Liver (tissue), 9 donors: ENCODE results near the gene ITPK1. TPM values are rescaled to one million over a fixed set of nuclear protein-coding genes. Genes with fewer than 3 reads are reported as not detected.

Source experiments
- DNase-seq: peaks from one replicate; pipeline ENCODE4 v3.0.0-alpha.2; 2017; ENCODE audit warnings: low spot score
- H3K27ac ChIP-seq, 2 donors: one replicate each; pipeline ENCODE4 v1.7.0; 2013; ENCODE audit warnings: inconsistent platforms in 2 of 2, low read length in 2 of 2, control low read depth in 1 of 2, low read depth in 1 of 2, mild to moderate bottlenecking in 1 of 2
- H3K27me3 ChIP-seq, 4 donors: one replicate each; pipeline versions ENCODE4 v1.6.1 to v1.7.0; 2013; ENCODE audit warnings: low read length in 3 of 4, inconsistent platforms in 1 of 4, mild to moderate bottlenecking in 1 of 4, moderate library complexity in 1 of 4; ENCODE audit not compliant: control insufficient read depth in 4 of 4, insufficient read depth in 4 of 4
- H3K36me3 ChIP-seq, 4 donors: one replicate each; pipeline versions ENCODE4 v1.6.1 to v1.7.0; 2013; ENCODE audit warnings: low read length in 3 of 4, mild to moderate bottlenecking in 3 of 4, low read depth in 1 of 4, moderate library complexity in 1 of 4; ENCODE audit not compliant: control insufficient read depth in 4 of 4, insufficient read depth in 3 of 4
- H3K4me1 ChIP-seq, 4 donors: one replicate each; pipeline versions ENCODE4 v1.6.1 to v1.7.0; 2013; ENCODE audit warnings: low read length in 3 of 4, mild to moderate bottlenecking in 3 of 4, moderate library complexity in 1 of 4; ENCODE audit not compliant: control insufficient read depth in 4 of 4, insufficient read depth in 4 of 4
- H3K4me3 ChIP-seq, 3 donors: one replicate each; pipeline versions ENCODE4 v1.6.1 to v1.7.0; 2013; ENCODE audit warnings: low read length in 3 of 3, control low read depth in 1 of 3, low read depth in 1 of 3, mild to moderate bottlenecking in 1 of 3
- H3K9ac ChIP-seq, 2 donors: one replicate each; pipeline ENCODE4 v1.7.0; 2013; ENCODE audit warnings: low read length in 2 of 2, mild to moderate bottlenecking in 2 of 2, moderate library complexity in 2 of 2, control low read depth in 1 of 2, low read depth in 1 of 2
- H3K9me3 ChIP-seq, 4 donors: one replicate each; pipeline versions ENCODE4 v1.6.1 to v1.7.0; 2013; ENCODE audit warnings: low read length in 3 of 4; ENCODE audit not compliant: control insufficient read depth in 4 of 4
- ATF3 ChIP-seq: IDR thresholded peaks from 2 replicates; pipeline ENCODE4 v1.6.1; 2016; ENCODE audit warnings: antibody characterized with exemption
- CTCF ChIP-seq: fragments of 150-350 bp; IDR thresholded peaks from 2 replicates; pipeline ENCODE4 v1.5.1; 2017; ENCODE audit warnings: improper control_type of control experiment, low read depth, low read length; ENCODE audit not compliant: missing input control
- FOXA1 ChIP-seq: IDR thresholded peaks from 2 replicates; pipeline ENCODE4 v1.6.1; 2016; ENCODE audit warnings: antibody characterized with exemption
- FOXA2 ChIP-seq: IDR thresholded peaks from 2 replicates; pipeline ENCODE4 v1.6.1; 2016; ENCODE audit warnings: antibody characterized with exemption
- GABPA ChIP-seq, 2 donors: IDR thresholded peaks in 1 of 2; conservative IDR thresholded peaks in 1 of 2; 2 replicates each; pipeline ENCODE4 v1.6.1; 2016; ENCODE audit warnings: antibody characterized with exemption in 2 of 2, mild to moderate bottlenecking in 1 of 2, moderate library complexity in 1 of 2
- HNF4A ChIP-seq, 2 donors: conservative IDR thresholded peaks; 2 replicates each; pipeline ENCODE4 v1.6.1; 2016; ENCODE audit warnings: antibody characterized with exemption in 2 of 2, mild to moderate bottlenecking in 2 of 2
- HNF4G ChIP-seq: IDR thresholded peaks from 2 replicates; pipeline ENCODE4 v1.6.1; 2016; ENCODE audit warnings: antibody characterized with exemption
- JUND ChIP-seq, 2 donors: IDR thresholded peaks; 2 replicates each; pipeline ENCODE4 v1.6.1; 2016; ENCODE audit warnings: antibody characterized with exemption in 2 of 2
- MAX ChIP-seq: IDR thresholded peaks from 2 replicates; pipeline ENCODE4 v1.6.1; 2016; ENCODE audit warnings: antibody characterized with exemption
- RAD21 ChIP-seq, 2 donors: IDR thresholded peaks; 2 replicates each; pipeline ENCODE4 v1.6.1; 2016; ENCODE audit warnings: antibody characterized with exemption in 2 of 2, mild to moderate bottlenecking in 2 of 2
- REST ChIP-seq: IDR thresholded peaks from 2 replicates; pipeline ENCODE4 v1.6.1; 2016; ENCODE audit warnings: antibody characterized with exemption, mild to moderate bottlenecking
- RXRA ChIP-seq, 2 donors: IDR thresholded peaks; 2 replicates each; pipeline ENCODE4 v1.6.1; 2017 to 2018; ENCODE audit warnings: antibody characterized with exemption in 2 of 2, mild to moderate bottlenecking in 1 of 2
- SP1 ChIP-seq: IDR thresholded peaks from 2 replicates; pipeline ENCODE4 v1.6.1; 2018; ENCODE audit warnings: antibody characterized with exemption, mild to moderate bottlenecking
- TAF1 ChIP-seq: conservative IDR thresholded peaks from 2 replicates; pipeline ENCODE4 v1.6.1; 2016; ENCODE audit warnings: antibody characterized with exemption, mild to moderate bottlenecking
- YY1 ChIP-seq: IDR thresholded peaks from 2 replicates; pipeline ENCODE4 v1.6.1; 2016; ENCODE audit warnings: antibody characterized with exemption, mild to moderate bottlenecking
- ZBTB33 ChIP-seq: IDR thresholded peaks from 2 replicates; pipeline ENCODE4 v1.6.1; 2016; ENCODE audit warnings: antibody characterized with exemption
- WGBS: extraction: QIAGEN DNeasy Blood & Tissue Kit; methylation state at CpG from one replicate; pipeline ENCODE4 v1.1.7; 2013; 5-methylcytosine and 5-hydroxymethylcytosine counted together
- polyA plus RNA-seq, 2 donors: library from polyadenylated mRNA; stranded (reverse) in 1 of 2; unstranded in 1 of 2; fragments of 200-250 nt in 1 of 2; fragments of >200 nt in 1 of 2; fragmentation: Nextera tagmentation in 1 of 2; extraction: Ambion mirVana in 1 of 2; gene quantifications; one replicate each; pipeline versions ENCODE4 v1.2.1 to v1.2.3, GENCODE V29; 2013 to 2015
- total RNA-seq, 2 donors: library from RNA; depleted of rRNA; stranded (reverse); fragments of >200 nt; gene quantifications; one replicate each; pipeline ENCODE4 v1.2.3, GENCODE V29; 2014
- donor health status: healthy.
- donor health status: healthy.
- donor health status: healthy.
- donor health status: healthy.
- donor health status: healthy.

Gene ITPK1
- total and polyA plus RNA-seq, 4 donors: 9.0 to 41.2 (median 20.4) TPM

GRCh38 chr14:93016275-93016845 is 99.4 kb downstream of the ITPK1 start:
- Histone ChIP-seq H3K4me1 (peaks cover 23 to 62% (median 42%) of the 10 kb centered on the region in 4 donors), H3K4me3 (no peak overlapping the region), H3K9me3 (no peaks in the 10 kb centered on the region), H3K9ac (no peak overlapping the region), H3K27ac (no peak overlapping the region), H3K36me3 (peaks cover 0 to 4% (median 0%) of the 10 kb centered on the region in 4 donors), H3K27me3 (no peaks in the 10 kb centered on the region)
- WGBS: 98% methylated on average over 18 of the region's 18 CpGs
- DNase-seq: no peak
- no peak for TF ChIP-seq FOXA1
- no peak for TF ChIP-seq TAF1
- no peak for TF ChIP-seq HNF4G
- TF ChIP-seq MAX: no peak
- no peak for TF ChIP-seq RAD21 (IDR thresholded peaks at IDR 0.05)
- TF ChIP-seq CTCF: no peak
- TF ChIP-seq JUND (IDR thresholded peaks at IDR 0.05): no peak

- peaks cover 0 to 4% (median 0%) of the 10 kb centered on the region in 4 donors for H3K36me3 ChIP-seq
- DNase-seq: no peak
- no peak overlapping the region for H3K27ac ChIP-seq
- H3K4me1 ChIP-seq: peaks cover 23 to 67% (median 44%) of the 10 kb centered on the region in 4 donors
- TF ChIP-seq ATF3 (no peak), HNF4G (no peak), RXRA (IDR thresholded peaks at IDR 0.05) (no peak), REST (no peak), SP1 (no peak), TAF1 (no peak), MAX (no peak), HNF4A (conservative IDR thresholded peaks at IDR 0.05) (no peak), GABPA (IDR thresholded peaks at IDR 0.05 in 1 of 2, conservative IDR thresholded peaks at IDR 0.05 in 1 of 2) (no peak), FOXA2 (no peak), YY1 (no peak), ZBTB33 (no peak)
- no peak overlapping the region for H3K4me3 ChIP-seq
- no peak overlapping the region for H3K9ac ChIP-seq
- no peaks in the 10 kb centered on the region for H3K27me3 ChIP-seq
- 89% methylated on average over 15 of the region's 15 CpGs for WGBS
- H3K9me3 ChIP-seq: no peaks in the 10 kb centered on the region
These were observed 100.2 kb downstream of the ITPK1 start for GRCh38 chr14:93015505-93015904.
